ENCODE results near the gene RASSF7. TPM values are rescaled to one million over a fixed set of nuclear protein-coding genes. Genes with fewer than 3 reads are reported as not detected.

The RASSF7 gene
- total RNA-seq, 2 experiments from 2014 or later: 8.3 to 9.9 TPM

DNA sequence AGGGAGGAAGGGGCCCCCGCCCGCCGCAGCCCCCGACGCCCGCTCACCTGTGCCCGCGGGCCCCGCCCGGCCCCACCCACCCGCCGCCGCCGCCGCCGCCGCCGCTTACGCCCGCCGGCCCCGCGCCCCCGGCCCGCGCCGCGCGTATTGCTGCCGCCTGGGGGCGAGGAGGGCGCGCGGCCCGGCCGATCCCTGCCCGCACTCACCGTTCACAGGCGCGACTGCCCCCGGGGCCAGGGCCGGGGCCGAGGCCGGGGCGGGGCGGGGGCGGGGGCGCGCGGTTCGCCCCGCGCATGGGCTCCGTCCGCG is 25.6 kb upstream of the RASSF7 start:
- CTCF ChIA-PET: interaction anchor here (1.2 to 6.1 kb wide), 3 partner anchors 16 to 119 kb away, joined by 3 to 34 read pairs (median 4); no protein-coding TSS in a partner anchor
- Mint-ChIP-seq H3K9me3 (no peaks in the 10 kb centered on the region), H3K27ac (no peak overlapping the region), H3K36me3 (ENCODE audit: low read depth) (peaks cover 4% of the 10 kb centered on the region), H3K4me1 (ENCODE audit: low read depth) (peaks cover 7% of the 10 kb centered on the region), H3K27me3 (ENCODE audit: low read depth) (no peaks in the 10 kb centered on the region), H3K4me3 (no peak overlapping the region)
- intact Hi-C loops (cut with micrococcal nuclease): loop anchor here (1.0 kb wide), 3 partner anchors 17 to 41 kb away; partner anchors contain the start of genes PHRF1 and RNH1
- DNase-seq: no peak

DNA sequence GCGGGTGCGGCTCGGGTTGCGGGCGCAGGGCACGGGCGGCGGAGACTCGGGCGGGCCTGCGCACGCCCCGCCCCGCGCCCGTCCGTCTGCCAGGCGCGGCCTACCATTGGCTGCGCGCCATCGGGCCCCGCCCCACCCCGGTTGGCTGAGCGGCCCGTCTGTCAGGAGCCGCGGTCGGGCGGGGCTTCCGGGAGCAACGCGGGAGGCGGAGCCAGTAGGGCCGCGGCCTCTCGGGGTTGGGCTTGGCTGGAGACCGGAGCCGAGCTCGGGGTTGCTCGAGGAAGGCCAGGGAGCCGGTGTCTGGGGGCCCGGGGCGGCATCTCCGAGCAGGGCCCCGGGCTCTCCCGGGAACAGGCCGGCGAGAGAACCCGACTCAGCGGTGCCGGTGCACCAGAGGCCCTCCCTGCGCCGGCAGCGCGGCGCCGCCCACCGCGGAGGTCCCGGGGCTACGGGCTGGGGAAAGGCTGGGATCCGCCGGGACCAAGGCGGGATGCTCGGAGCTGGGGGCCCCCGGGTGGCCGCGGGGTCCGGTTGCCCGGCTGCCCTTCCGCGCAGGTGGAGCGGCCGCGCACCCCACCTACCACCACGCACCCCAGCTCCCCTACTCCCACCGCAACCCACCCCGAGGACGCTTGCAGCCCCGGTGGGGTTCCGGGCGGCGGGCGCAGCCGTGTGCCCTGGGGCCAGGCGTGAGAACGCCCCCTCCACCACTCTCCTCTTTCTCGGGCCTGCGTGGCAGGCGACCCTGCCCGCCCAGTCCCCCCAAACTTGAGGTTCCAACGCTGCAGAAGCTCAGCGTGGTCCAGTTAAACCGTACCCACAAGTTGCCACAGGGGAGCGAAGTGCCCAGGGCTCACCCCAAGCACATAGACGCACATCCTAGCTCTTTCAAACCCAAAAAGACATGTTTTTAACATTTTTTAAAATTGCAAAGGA is 25.0 kb upstream of the RASSF7 start, which contains the start of gene HRAS:
TSS of gene HRAS (minus strand) at position 58 of the 936 bp plus-strand sequence.
- intact Hi-C loops (cut with micrococcal nuclease): loop anchor here (1.0 to 2.0 kb wide), 4 partner anchors 17 to 77 kb away; partner anchors contain the start of genes PHRF1 and RNH1
- no peaks in the 10 kb centered on the region for H3K27me3 Mint-ChIP-seq (ENCODE audit: low read depth)
- peaks cover 4% of the 10 kb centered on the region for H3K36me3 Mint-ChIP-seq (ENCODE audit: low read depth)
- peak within 1 kb of the TSS; percentile 88 for H3K4me3 Mint-ChIP-seq
- no peaks in the 10 kb centered on the region for H3K9me3 Mint-ChIP-seq
- H3K4me1 Mint-ChIP-seq (ENCODE audit: low read depth): peaks cover 7% of the 10 kb centered on the region
- CTCF ChIA-PET: interaction anchor here (0.7 to 6.1 kb wide), 5 partner anchors 17 to 119 kb away, joined by 3 to 34 read pairs (median 3); no protein-coding TSS in a partner anchor
- peak; percentile 94 for DNase-seq
- peak within 1 kb of the TSS; percentile 69 for H3K27ac Mint-ChIP-seq

DNA sequence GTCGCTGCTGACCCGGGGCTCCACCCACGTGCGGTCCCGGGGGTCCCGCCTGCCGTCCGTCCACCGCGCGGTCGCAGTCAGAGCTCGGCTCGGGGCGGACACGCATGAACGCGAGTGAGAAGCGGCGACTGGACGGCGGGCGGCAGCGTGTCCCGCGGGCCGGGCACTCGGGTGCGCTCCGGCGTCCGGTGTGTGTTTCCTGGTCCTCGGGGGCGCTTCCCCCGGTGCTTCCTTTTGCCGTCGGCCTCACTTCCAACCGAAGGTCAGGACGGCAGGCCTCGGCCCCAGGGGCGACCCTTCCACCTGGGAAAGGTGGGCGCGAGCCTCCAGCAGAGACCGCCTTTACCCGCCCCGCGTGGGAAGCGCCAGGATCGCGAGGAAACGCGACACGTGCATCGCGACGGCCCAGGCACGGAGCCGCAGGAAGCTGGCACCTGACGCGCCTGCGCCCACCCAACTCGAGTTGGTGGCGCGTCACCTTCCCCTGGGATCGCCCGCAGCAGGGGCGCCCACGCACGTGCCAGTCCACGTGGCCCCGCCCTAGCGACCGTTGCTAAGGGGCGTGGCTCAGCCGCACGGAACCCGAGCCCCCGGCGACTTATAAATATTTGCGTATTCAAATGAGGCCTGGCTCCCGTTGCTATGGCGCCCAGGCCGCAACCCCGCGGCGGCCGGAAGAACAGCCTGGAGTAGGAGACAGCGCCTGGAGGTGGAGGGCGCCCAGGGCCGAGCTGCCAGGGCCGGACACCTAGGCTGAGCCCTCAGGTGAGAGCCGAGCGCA is 23.7 kb upstream of the RASSF7 start, which contains the start of gene LRRC56:
TSS of gene LRRC56 (plus strand) at position 687 of the 781 bp plus-strand sequence. CDS start 3,158 bp downstream, outside the sequence.
- Mint-ChIP-seq H3K36me3 (ENCODE audit: low read depth) (peaks cover under 1% of the 10 kb centered on the region), H3K4me1 (ENCODE audit: low read depth) (peaks cover 7% of the 10 kb centered on the region), H3K27ac (peak within 1 kb of the TSS; percentile 69), H3K4me3 (peak within 1 kb of the TSS; percentile 88), H3K27me3 (ENCODE audit: low read depth) (no peaks in the 10 kb centered on the region), H3K9me3 (no peaks in the 10 kb centered on the region)
- CTCF ChIA-PET: interaction anchor here (1.3 to 6.1 kb wide), 3 partner anchors 18 to 89 kb away, joined by 3 to 34 read pairs (median 4); no protein-coding TSS in a partner anchor
- intact Hi-C loops (cut with micrococcal nuclease): loop anchor here (2.0 kb wide), 1 partner anchor 76 kb away; no protein-coding TSS in a partner anchor
- DNase-seq: peak; percentile 85

DNA sequence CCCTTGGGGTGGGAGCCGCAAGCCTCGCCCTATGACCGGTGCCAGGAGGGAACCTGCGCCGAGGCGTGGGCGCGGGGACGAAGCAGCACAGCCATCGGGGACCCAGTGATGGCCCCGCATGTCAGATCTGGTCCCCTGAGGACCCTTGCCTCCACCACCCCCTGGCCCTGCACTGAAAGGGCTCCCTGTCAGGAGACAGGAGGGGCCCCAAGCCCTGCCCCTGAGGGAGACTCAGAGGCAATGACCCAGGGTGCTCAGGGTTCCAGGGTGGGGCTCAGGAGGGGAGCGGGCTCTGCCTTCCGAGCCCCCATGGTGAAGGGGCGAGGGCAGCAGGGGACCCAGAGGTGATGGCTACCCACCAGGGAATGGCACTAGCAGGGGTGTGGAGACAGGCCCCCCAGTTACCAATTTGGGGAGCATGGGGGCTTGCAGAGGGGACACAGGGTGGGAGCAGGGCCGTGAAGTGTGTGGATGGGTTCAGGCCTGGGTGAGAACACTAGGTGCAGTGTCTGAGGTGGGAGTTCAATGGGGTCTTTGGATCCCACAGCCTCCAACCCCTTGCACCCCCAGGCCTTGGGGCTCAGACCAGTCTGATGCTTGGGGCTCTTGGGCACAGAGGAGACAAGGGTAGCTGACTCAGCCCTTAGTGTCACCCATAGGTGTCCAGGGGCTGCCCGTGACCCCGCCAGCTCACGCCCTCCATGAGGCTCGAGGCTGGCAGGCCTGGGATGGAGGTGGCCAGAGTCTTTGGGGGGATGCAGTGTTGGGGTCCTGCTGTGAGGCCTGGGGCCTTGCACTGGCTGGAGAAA is 22.9 kb upstream of the RASSF7 start:
- intact Hi-C loops (cut with micrococcal nuclease): loop anchor here (2.0 kb wide), 1 partner anchor 75 kb away; no protein-coding TSS in a partner anchor
- Mint-ChIP-seq H3K4me3 (peak overlapping the region; percentile 88), H3K36me3 (ENCODE audit: low read depth) (no peaks in the 10 kb centered on the region), H3K4me1 (ENCODE audit: low read depth) (peaks cover 7% of the 10 kb centered on the region), H3K27me3 (ENCODE audit: low read depth) (no peaks in the 10 kb centered on the region), H3K9me3 (no peaks in the 10 kb centered on the region), H3K27ac (no peak overlapping the region)
- CTCF ChIA-PET: no interaction called here
- DNase-seq: no peak

DNA sequence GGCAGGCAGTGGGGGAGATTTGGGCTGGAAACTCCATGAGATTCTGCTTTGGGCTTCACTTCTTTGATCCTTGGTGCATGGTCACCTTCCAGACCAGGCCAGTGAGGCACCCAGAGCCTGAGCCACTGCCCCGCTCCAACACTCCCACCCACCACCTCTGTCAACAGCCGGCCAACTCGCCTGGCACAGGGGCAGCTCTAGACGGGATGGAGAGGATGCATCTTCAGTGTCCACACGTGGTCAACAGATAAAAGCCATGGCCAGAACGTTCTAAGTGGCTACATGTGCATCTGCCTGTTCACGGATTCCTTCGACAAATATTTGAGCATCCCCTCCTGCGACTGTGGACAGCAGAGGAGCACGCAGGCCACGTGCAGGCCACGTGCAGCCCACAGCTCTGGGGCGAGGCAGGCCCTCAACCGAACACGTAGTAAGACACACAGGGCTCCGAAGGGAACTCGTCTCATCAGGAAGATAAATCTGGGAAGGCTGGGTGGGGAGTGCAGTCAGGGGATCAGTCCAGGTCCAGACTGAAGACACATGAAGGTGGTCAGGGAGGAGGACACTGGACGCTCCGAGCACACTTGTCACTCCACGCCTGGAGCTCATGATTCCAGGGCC is 22.2 kb upstream of the RASSF7 start:
- no peak for DNase-seq
- no peak overlapping the region for H3K4me3 Mint-ChIP-seq

DNA sequence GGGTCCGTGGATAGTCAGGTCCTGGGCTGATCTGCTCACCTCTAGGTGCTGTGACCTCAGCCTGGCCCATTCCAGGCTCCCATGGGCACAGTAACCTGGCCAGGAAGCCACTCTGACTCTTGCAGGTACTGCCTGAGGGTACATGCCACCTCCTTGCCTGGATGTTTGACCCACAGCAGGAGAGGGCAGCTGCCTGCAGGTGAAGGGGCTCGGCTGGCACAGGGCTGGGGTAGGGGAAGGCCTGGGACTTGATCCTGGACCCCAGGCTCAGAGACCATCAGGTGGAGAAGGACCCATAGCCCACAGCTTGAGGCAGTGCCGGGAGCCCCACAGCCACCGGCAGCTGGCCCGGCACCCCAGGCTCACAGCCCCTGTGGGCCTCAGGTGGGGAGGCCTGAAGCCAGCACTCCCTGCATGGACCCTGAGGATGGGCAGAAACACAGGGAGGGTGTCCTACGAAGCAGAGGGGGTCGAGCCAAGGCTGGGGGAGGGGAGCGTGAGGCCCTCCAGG is 20.7 kb upstream of the RASSF7 start:
- no peaks in the 10 kb centered on the region for H3K27me3 Mint-ChIP-seq (ENCODE audit: low read depth)
- H3K4me1 Mint-ChIP-seq (ENCODE audit: low read depth): peaks cover 4% of the 10 kb centered on the region
- no peaks in the 10 kb centered on the region for H3K36me3 Mint-ChIP-seq (ENCODE audit: low read depth)
- no peaks in the 10 kb centered on the region for H3K9me3 Mint-ChIP-seq
- CTCF ChIA-PET: no interaction called here
- H3K27ac Mint-ChIP-seq: no peak overlapping the region
- no peak for DNase-seq
- intact Hi-C loops (cut with micrococcal nuclease): no loop called here
- no peak overlapping the region for H3K4me3 Mint-ChIP-seq

More for the DNA sequence above, 22.2 kb upstream of the RASSF7 start:
- intact Hi-C loops (cut with micrococcal nuclease): no loop called here
- CTCF ChIA-PET: no interaction called here
- no peaks in the 10 kb centered on the region for H3K36me3 Mint-ChIP-seq (ENCODE audit: low read depth)
- peaks cover 7% of the 10 kb centered on the region for H3K4me1 Mint-ChIP-seq (ENCODE audit: low read depth)
- no peaks in the 10 kb centered on the region for H3K27me3 Mint-ChIP-seq (ENCODE audit: low read depth)
- H3K9me3 Mint-ChIP-seq: no peaks in the 10 kb centered on the region
- H3K27ac Mint-ChIP-seq: no peak overlapping the region

DNA sequence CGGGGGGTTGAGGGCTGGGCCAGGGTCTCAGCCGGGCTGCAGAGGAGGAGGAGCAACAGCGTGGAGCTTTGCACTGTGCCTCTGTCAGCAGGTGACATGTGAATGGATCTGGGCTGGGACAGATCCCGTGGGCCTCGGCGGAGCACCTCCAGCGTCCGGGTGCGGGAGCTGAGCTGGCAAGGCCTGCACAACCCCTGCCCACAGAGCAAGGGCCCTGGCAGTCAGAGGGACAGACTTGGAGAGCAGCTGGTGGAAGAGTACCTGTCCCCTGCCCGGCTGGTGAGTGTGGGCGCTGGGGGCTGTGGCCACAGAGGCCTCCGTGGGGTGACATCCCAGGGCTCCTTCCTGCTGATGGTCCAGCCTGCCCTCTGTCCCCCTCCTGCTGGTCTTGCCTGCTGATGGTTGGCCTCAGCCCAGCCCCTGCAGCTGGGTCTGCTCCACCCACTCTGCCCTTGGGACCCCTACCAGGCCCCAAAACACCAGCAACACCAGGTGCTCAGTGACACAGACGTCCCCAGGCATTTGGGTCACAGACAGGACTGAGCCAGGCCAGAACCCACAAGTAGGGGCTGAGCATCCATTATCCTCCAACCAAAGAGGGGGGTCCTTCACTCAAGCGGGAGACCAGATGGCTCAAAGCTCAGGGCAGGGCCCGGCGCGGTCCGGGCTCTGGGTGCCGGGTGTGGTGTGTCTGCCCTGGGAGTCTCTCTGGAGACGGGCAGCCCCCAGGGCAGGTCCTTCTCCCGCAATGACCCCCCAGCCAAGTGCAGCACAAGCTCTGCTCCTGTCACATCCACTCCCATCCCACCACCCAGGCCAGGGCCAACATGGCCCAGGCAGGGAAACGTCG is 20.0 kb upstream of the RASSF7 start:
- CTCF ChIA-PET: interaction anchor here (0.6 kb wide), 1 partner anchor 191 kb away, joined by 3 read pairs; no protein-coding TSS in a partner anchor
- Mint-ChIP-seq H3K4me1 (ENCODE audit: low read depth) (peaks cover 4% of the 10 kb centered on the region), H3K4me3 (no peak overlapping the region), H3K9me3 (no peaks in the 10 kb centered on the region), H3K36me3 (ENCODE audit: low read depth) (no peaks in the 10 kb centered on the region), H3K27ac (no peak overlapping the region), H3K27me3 (ENCODE audit: low read depth) (no peaks in the 10 kb centered on the region)
- DNase-seq: no peak
- intact Hi-C loops (cut with micrococcal nuclease): no loop called here

DNA sequence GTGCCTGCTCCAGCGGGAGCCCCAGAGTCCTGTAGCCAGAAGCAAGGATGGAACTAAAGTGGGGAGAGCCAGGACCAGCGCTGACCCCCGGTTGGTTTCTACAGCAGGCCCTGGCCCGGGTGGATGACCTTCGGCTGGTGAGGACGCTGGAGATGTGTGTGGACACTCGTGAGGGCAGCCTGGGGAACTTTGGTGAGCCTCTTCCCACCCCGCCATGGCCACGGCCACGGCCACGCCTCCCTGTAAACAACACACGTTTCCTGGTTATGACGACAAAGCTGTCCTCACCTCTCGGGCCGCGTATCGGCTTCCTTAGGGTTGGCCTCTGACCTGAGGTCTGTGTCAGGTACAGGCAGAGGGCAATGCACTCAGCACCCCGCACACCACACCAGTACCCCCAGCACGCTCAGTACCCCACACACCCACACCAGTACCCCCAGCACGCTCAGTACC is 19.3 kb upstream of the RASSF7 start:
- Mint-ChIP-seq H3K4me1 (ENCODE audit: low read depth) (peaks cover 4% of the 10 kb centered on the region), H3K36me3 (ENCODE audit: low read depth) (no peaks in the 10 kb centered on the region), H3K27me3 (ENCODE audit: low read depth) (no peaks in the 10 kb centered on the region), H3K27ac (no peak overlapping the region), H3K9me3 (no peaks in the 10 kb centered on the region), H3K4me3 (no peak overlapping the region)
- intact Hi-C loops (cut with micrococcal nuclease): no loop called here
- CTCF ChIA-PET: no interaction called here
- DNase-seq: no peak

DNA sequence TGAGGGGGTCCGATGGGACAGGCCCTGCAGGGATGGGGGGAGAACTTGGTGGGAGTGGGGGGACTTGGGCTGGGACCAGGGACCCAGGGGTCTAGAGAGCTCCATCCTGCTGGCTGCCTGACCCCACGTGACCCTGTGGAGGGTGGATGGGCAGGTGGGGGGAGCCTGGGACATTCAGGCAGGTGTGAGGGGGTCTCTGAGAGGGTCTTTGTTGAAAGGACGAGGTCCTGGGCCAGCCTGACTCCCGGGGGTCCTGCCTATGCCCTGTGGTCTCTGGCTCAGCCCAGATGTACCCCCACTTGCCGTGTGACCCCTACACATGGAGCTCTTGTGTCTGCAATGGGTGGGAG is 16.0 kb upstream of the RASSF7 start:
- H3K36me3 Mint-ChIP-seq (ENCODE audit: low read depth): no peaks in the 10 kb centered on the region
- H3K27me3 Mint-ChIP-seq (ENCODE audit: low read depth): no peaks in the 10 kb centered on the region
- H3K4me3 Mint-ChIP-seq: no peak overlapping the region
- intact Hi-C loops (cut with micrococcal nuclease): no loop called here
- H3K9me3 Mint-ChIP-seq: no peaks in the 10 kb centered on the region
- no peak overlapping the region for H3K27ac Mint-ChIP-seq
- CTCF ChIA-PET: interaction anchor here (1.2 kb wide), 1 partner anchor 26 kb away, joined by 3 read pairs; no protein-coding TSS in a partner anchor
- DNase-seq: no peak
- H3K4me1 Mint-ChIP-seq (ENCODE audit: low read depth): no peaks in the 10 kb centered on the region

DNA sequence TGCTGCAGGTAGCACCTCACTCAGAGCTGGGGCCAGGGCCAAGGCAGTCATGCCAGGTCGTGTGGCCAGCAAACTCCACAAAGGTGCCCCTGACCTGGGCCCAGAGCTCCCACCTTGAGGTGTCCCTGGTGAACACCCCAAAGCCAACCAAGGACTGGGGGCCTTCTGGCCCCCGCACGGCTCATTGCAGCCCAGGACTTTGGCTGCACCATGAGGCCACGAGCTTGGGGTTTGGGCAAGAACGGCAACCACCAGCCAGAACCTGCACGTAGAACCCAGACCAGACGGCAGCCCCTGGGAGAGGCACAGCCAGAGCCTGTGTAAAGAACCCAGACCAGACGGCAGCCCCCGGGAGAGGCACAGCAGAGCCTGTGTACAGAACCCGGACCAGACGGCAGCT is 15.6 kb upstream of the RASSF7 start:
- CTCF ChIA-PET: interaction anchor here (1.2 kb wide), 1 partner anchor 26 kb away, joined by 3 read pairs; no protein-coding TSS in a partner anchor
- H3K36me3 Mint-ChIP-seq (ENCODE audit: low read depth): no peaks in the 10 kb centered on the region
- intact Hi-C loops (cut with micrococcal nuclease): no loop called here
- no peaks in the 10 kb centered on the region for H3K9me3 Mint-ChIP-seq
- H3K4me1 Mint-ChIP-seq (ENCODE audit: low read depth): no peaks in the 10 kb centered on the region
- no peak overlapping the region for H3K4me3 Mint-ChIP-seq
- H3K27me3 Mint-ChIP-seq (ENCODE audit: low read depth): no peaks in the 10 kb centered on the region
- no peak overlapping the region for H3K27ac Mint-ChIP-seq
- no peak for DNase-seq
